ENCODE measurements around the gene CACTIN.
"Not testable (repeated sequence)": the region's sequence is repeated elsewhere in the genome, so short reads cannot be mapped to it uniquely, and the experiment has no call there.

Gene CACTIN

GRCh38 chr19:3663838-3664237 lies 37.2 kb upstream of the CACTIN start:
- no peak for DNase-seq (ENCODE audit: low read depth)

GRCh38 chr19:3661284-3662238 lies 35.0 kb upstream of the CACTIN start:
- no peak for DNase-seq (ENCODE audit: low read depth)

- DNase-seq (ENCODE audit: low read depth) = no peak
These were observed 34.1 kb upstream of the CACTIN start for GRCh38 chr19:3660493-3661219.

- DNase-seq (ENCODE audit: low read depth) = no peak
These were observed 33.1 kb upstream of the CACTIN start for GRCh38 chr19:3659746-3660112.

- DNase-seq (ENCODE audit: low read depth) = no peak
These were observed 32.5 kb upstream of the CACTIN start for GRCh38 chr19:3658870-3659745.

- no peak for DNase-seq (ENCODE audit: low read depth)
These were observed 31.6 kb upstream of the CACTIN start for GRCh38 chr19:3658004-3658869.

DNA sequence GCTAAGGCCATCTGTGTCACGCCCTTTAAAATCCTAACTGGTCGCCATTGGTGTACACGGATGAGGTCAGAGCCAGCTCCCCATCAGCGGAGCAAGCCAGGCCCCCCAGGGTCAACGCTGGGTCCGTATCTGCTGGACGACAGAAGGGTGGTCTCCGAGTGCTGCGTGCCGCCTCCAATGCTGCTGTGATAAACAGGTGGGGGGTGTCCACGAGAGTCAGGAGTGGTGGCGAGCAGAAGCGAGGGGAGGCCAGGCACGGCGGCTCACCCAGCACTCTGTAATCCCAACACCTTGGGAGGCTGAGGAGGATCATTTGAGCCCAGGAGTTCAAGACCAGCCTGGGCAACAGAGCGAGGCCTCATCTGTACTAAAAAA lies 30.8 kb upstream of the CACTIN start:
- DNase-seq (ENCODE audit: low read depth) = no peak

DNA sequence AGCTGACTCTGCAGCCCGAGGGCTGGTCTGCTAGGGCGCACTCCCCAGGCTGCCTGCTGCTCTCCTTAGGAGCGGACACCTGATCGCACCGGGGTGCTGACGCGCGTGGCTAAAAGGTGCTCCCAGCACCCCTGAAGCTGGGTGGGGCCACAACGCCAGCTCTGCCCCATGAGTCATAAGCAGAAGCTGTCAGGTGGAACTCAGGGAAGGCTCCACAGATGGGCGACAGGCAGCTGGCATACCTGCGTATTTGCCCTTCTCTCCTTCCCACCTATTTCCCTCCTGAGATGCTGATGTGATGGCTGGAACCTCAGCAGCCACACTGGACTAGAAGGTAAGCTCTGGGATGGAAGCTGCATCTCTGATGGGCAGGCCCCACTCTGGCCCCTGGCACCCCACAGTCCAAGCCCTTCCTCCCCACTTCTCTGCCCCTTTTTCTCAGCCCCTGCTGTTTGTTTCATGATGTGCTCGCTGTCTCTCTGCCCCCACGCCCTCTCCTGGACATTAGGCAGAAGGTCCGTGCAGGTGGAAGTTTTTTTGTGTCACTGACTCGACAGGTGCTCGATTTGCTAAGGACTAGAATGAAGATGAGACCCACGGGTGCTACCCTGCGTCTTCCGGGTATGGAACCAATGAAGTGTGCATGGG lies 30.3 kb upstream of the CACTIN start:
- DNase-seq (ENCODE audit: low read depth) = no peak

DNA sequence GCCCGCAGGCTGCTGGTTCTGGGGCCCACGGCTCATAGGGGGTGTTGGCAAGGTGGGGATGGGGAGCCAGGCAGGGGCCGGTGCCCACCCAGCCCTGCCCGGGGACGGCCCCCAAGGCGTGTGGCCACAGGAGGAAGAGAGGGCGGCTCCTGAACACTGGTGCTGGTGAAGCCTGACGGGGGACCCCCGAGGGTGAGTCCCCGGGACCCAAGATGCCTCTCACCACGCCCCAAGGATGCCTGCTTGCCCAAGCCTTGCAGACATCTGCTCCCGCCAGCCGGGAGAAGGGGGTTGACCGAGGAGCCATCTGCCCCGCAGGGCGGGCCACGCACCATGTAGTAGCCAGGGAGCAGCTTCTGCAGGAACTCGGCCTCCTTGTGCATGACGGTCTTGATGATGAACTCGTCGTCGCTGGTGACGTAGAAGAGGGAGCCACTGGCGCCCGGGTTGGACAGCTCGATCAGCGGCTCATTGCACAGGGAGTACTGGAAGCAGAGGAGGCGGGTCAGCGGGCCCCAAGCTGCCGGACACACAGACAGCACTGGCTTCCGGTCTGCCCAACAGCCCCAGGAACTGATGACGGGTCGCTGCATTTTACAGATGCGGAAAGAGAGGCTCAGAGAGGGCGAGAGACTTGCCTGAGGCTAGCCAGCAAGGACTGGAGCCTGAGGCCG lies 29.6 kb upstream of the CACTIN start:
- no peak for DNase-seq (ENCODE audit: low read depth)

GRCh38 chr19:3655402-3656072 lies 28.9 kb upstream of the CACTIN start:
- DNase-seq (ENCODE audit: low read depth) = peak; percentile 79

DNA sequence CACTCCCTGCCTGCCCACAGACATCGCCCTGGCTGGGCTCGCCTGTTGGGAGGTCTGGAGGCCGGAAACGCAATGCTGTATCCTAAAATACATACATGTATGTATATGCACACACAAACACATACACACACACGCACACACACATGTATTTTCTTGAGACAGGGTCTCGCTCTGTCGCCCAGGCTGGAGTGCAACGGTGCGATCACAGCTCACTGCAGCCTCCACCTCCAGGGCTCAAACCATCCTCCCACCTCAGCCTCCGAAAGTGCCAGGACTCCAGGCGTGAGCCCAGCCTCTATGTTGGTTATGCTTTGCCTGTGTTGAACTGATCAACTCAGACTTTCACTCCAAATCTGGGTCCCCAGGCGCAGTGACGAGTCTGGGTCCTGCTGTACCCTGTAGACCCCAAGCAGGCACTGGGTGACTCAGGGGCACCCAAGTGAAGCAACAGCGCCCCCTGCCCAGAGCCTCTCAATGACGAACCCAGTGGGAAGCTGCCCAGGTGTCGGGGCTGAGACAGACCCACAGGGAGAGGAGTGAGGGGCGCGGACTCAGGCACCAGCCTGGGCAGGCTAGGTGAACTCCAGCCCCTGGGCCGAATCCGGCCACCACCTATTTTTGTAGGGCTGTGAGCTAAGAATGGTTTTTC lies 27.4 kb upstream of the CACTIN start:
- no peak for DNase-seq (ENCODE audit: low read depth)

DNA sequence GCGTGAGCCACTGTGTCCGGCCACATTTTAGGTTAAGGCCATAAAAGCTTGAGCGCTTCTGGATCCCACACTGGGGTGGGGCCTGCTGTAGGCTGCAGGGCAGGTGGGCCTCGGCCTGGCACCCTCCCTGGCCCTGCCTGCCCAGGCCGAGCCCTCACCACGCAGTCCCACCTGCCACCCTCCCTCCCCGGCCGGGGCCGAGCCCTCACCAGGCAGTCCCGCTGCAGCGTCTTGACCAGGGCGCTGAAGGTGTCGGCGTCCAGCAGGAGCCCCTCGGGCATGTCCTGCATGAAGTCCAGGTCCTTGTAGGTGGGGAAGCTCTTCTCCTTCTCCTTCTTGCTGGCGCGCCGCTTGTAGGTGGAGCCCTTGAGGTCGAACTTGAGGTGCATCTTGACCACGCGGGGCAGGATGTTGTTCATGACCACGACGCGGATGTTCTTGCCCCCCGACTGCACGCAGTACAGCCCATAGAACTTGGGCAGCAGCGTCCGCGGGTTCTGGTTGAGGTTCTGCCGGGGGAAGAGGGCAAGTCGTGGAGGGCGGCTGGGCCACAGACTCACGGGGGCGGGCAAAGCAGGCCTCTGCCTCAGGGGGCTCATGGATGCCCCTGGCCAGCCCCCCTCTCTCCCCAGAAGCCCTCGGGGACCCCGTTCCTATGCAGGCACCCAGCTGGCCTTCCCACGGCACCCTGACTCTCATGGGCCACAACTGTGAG lies 26.6 kb upstream of the CACTIN start:
- DNase-seq (ENCODE audit: low read depth) = no peak

DNA sequence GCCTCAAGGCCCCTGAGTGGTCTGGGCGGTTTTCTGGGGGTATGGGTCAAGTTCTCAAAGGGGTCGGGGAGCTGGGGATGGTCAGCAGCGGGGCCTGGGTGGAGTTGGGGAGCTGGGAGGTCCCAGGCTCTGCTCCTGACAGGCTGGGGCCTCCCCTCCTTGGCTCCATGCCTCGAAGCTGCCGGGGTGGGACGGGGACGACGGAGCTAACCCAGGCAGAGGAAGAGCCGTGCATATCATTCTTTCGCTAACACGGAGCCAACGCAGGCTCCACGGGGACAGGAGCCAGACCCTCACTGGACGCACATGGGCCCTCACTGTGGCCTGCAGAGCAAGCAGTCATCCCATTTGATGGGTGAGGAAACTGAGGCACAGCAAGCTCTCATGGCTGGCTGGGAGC lies 25.8 kb upstream of the CACTIN start:
- DNase-seq (ENCODE audit: low read depth) = no peak

DNA sequence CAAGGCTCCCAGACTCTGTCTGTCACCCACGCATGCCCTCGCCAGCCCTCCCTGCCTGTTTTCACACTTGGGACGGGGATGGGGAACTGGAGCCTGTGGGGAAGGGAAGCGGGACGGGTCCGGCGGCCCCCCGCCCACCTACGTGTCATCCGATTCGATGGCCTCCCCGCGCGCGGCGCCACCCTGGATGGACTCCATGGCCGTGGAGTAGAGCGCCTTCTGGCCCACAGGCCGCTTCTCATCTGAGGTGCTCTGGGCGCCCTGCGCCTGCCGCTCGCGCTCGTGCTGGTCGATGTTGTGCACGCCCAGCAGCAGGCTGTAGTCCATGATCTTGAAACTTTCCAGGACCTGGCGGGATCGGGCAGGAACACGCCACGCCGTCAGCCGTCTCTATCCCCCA lies 25.1 kb upstream of the CACTIN start:
- DNase-seq (ENCODE audit: low read depth) = no peak

- no peak for DNase-seq (ENCODE audit: low read depth)
These were observed 23.3 kb upstream of the CACTIN start for GRCh38 chr19:3649888-3650287.

GRCh38 chr19:3648037-3648905 lies 21.7 kb upstream of the CACTIN start:
- DNase-seq (ENCODE audit: low read depth) = no peak

- DNase-seq (ENCODE audit: low read depth) = not testable (repeated sequence)
These were observed 20.5 kb upstream of the CACTIN start for GRCh38 chr19:3647102-3647501.

Measured in fibroblast of the conjunctiva (primary cell).